ENCODE data around the gene OR7G2. TPM values are rescaled to one million over a fixed set of nuclear protein-coding genes. Genes with fewer than 3 reads are reported as not detected.
"Not testable (repeated sequence)": the region's sequence is repeated elsewhere in the genome, so short reads cannot be mapped to it uniquely, and the experiment has no call there.

OR7G2 gene
- total RNA-seq, 2 experiments from 2014 or later: not detected

DNA sequence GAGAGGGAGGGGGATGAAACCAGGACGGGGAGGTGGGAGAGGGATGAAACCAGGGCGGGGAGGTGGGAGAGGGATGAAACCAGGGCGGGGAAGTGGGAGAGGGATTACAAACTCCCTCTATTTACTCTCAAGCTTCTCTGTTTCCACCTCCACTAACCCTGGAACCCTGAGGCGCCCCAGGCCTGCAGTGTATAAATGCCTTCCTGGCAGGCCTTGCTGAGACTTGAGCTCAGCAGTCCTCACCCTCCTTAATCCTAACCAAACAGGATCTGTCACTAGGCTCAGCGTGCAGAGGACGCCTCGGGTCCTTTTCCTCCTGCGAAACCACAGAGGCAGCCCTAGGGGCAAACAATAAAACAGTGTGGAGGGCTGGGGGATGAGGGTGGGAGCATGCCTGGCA lies 52.5 kb downstream of the OR7G2 start:
- intact Hi-C loops (cut with DNase I, micrococcal nuclease): no loop called here
- Mint-ChIP-seq H3K27ac (no peak overlapping the region), H3K4me1 (ENCODE audit: low read depth) (no peaks in the 10 kb centered on the region), H3K36me3 (ENCODE audit: low read depth) (no peaks in the 10 kb centered on the region), H3K4me3 (no peak overlapping the region), H3K9me3 (no peaks in the 10 kb centered on the region), H3K27me3 (no peaks in the 10 kb centered on the region)
- DNase-seq (no peak), ATAC-seq (ENCODE audit: poor library complexity) (no peak)
- no peak overlapping the region for H3K27ac ChIP-seq (ENCODE audit: low read depth in 1 of 2, low read length in 2 of 2)
- H3K4me3 ChIP-seq (ENCODE audit: low read length): no peak overlapping the region
- no peaks in the 10 kb centered on the region for H3K4me1 ChIP-seq (ENCODE audit: insufficient read depth, low read length)
- H3K9me3 ChIP-seq (ENCODE audit: control insufficient read depth in 1 of 2, insufficient read depth in 1 of 2, low read length in 2 of 2): peaks cover 0 to 5% of the 10 kb centered on the region in 2 experiments
- TF ChIP-seq, protein P1, sequence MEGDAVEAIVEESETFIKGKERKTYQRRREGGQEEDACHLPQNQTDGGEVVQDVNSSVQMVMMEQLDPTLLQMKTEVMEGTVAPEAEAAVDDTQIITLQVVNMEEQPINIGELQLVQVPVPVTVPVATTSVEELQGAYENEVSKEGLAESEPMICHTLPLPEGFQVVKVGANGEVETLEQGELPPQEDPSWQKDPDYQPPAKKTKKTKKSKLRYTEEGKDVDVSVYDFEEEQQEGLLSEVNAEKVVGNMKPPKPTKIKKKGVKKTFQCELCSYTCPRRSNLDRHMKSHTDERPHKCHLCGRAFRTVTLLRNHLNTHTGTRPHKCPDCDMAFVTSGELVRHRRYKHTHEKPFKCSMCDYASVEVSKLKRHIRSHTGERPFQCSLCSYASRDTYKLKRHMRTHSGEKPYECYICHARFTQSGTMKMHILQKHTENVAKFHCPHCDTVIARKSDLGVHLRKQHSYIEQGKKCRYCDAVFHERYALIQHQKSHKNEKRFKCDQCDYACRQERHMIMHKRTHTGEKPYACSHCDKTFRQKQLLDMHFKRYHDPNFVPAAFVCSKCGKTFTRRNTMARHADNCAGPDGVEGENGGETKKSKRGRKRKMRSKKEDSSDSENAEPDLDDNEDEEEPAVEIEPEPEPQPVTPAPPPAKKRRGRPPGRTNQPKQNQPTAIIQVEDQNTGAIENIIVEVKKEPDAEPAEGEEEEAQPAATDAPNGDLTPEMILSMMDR (IDR thresholded peaks at IDR 0.05): no peak
- H3K27me3 ChIP-seq (ENCODE audit: control insufficient read depth in 1 of 2, insufficient read depth in 2 of 2, low read length in 2 of 2): no peaks in the 10 kb centered on the region
- CTCF ChIA-PET: no interaction called here
- POLR2A ChIA-PET: no interaction called here
- H3K36me3 ChIP-seq (ENCODE audit: insufficient read depth, low read length): no peaks in the 10 kb centered on the region

DNA sequence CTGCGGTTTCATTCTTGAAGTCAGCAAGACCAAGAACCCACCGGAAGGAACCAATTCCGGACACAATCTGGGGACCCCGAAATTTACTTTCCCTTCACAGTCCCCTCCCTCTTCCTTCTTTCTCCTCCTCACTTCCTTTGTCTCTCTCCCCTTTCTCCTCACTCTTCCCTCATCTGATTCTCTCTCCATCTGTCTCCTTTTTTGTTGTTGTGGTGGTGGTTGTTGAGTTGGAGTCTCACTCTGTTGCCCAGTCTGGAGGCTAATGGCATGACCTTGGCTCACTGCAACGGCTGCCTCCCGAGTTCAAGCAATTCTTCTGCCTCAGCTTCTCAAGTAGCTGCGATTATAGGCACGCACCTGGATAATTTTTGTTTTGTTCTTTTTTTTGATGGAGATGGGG lies 53.1 kb downstream of the OR7G2 start:
- no peak overlapping the region for H3K27ac Mint-ChIP-seq
- POLR2A ChIA-PET: no interaction called here
- CTCF ChIA-PET: no interaction called here

DNA sequence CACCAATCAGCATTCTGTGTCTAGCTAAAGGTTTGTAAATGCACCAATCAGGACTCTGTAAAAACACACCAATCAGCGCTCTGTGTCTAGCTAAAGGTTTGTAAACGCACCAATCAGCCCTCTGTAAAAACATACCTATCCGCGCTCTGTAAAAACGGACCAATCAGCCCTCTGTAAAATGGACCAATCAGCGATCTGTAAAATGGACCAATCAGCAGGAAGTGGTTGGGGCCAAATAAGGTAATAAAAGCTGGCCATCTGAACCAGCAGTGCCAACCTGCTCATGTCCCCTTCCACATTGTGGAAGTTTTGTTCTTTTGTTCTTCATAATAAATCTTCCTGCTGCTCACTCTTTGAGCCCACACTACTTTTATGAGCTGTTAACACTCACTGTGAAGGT lies 53.6 kb downstream of the OR7G2 start:
- H3K4me3 Mint-ChIP-seq; ATAC-seq (ENCODE audit: poor library complexity); H3K36me3 Mint-ChIP-seq (ENCODE audit: low read depth); DNase-seq; H3K4me1 Mint-ChIP-seq (ENCODE audit: low read depth); H3K27ac ChIP-seq (ENCODE audit: low read depth in 1 of 2, low read length in 2 of 2); H3K9me3 Mint-ChIP-seq; H3K27me3 Mint-ChIP-seq; POLR2A ChIA-PET; H3K4me3 ChIP-seq (ENCODE audit: low read length); H3K4me1 ChIP-seq (ENCODE audit: insufficient read depth, low read length); H3K27me3 ChIP-seq (ENCODE audit: control insufficient read depth in 1 of 2, insufficient read depth in 2 of 2, low read length in 2 of 2); intact Hi-C loops (cut with DNase I, micrococcal nuclease); H3K9me3 ChIP-seq (ENCODE audit: control insufficient read depth in 1 of 2, insufficient read depth in 1 of 2, low read length in 2 of 2); CTCF ChIA-PET; H3K27ac Mint-ChIP-seq; H3K36me3 ChIP-seq (ENCODE audit: insufficient read depth, low read length): not testable (repeated sequence)

More for the DNA sequence above, 53.1 kb downstream of the OR7G2 start:
- TF ChIP-seq, protein P1 (IDR thresholded peaks at IDR 0.05): no peak
- Histone ChIP-seq H3K27ac (ENCODE audit: low read depth in 1 of 2, low read length in 2 of 2) (no peak overlapping the region), H3K36me3 (ENCODE audit: insufficient read depth, low read length) (no peaks in the 10 kb centered on the region), H3K4me3 (ENCODE audit: low read length) (no peak overlapping the region), H3K27me3 (ENCODE audit: control insufficient read depth in 1 of 2, insufficient read depth in 2 of 2, low read length in 2 of 2) (no peaks in the 10 kb centered on the region), H3K9me3 (ENCODE audit: control insufficient read depth in 1 of 2, insufficient read depth in 1 of 2, low read length in 2 of 2) (peaks cover 0 to 5% of the 10 kb centered on the region in 2 experiments), H3K4me1 (ENCODE audit: insufficient read depth, low read length) (no peaks in the 10 kb centered on the region)
- Mint-ChIP-seq H3K27me3 (no peaks in the 10 kb centered on the region), H3K4me3 (no peak overlapping the region), H3K9me3 (no peaks in the 10 kb centered on the region), H3K4me1 (ENCODE audit: low read depth) (no peaks in the 10 kb centered on the region), H3K36me3 (ENCODE audit: low read depth) (no peaks in the 10 kb centered on the region)
- DNase-seq (no peak), ATAC-seq (ENCODE audit: poor library complexity) (no peak)
- intact Hi-C loops (cut with DNase I, micrococcal nuclease): no loop called here

DNA sequence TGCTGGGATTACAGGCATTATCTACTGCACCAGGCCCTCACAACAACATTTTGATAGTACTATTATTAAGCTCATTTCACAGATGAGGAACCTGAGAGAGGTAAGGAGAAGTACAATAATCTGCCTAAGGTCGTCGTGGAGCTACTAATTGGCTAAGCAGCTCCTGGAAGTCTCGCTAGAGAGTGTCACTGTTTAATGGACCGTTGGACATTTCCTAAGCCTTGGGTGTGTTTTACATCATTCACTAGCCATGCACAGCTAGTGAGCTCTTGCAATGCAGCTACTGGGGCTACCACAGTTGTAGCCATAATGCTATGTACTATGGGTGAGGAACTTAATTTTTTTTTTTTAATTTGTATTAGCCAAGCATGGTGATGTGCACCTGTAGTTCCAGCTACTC lies 54.4 kb downstream of the OR7G2 start:
- TF ChIP-seq, protein P1 (IDR thresholded peaks at IDR 0.05): no peak
- H3K36me3 ChIP-seq (ENCODE audit: insufficient read depth, low read length): no peaks in the 10 kb centered on the region
- intact Hi-C loops (cut with DNase I, micrococcal nuclease): no loop called here
- Mint-ChIP-seq H3K4me1 (ENCODE audit: low read depth) (no peaks in the 10 kb centered on the region), H3K36me3 (ENCODE audit: low read depth) (no peaks in the 10 kb centered on the region), H3K27me3 (no peaks in the 10 kb centered on the region), H3K27ac (no peak overlapping the region), H3K9me3 (no peaks in the 10 kb centered on the region), H3K4me3 (no peak overlapping the region)
- ChIA-PET CTCF (no interaction called here), POLR2A (no interaction called here)
- H3K27ac ChIP-seq (ENCODE audit: low read depth in 1 of 2, low read length in 2 of 2): no peak overlapping the region
- no peaks in the 10 kb centered on the region for H3K27me3 ChIP-seq (ENCODE audit: control insufficient read depth in 1 of 2, insufficient read depth in 2 of 2, low read length in 2 of 2)
- no peak overlapping the region for H3K4me3 ChIP-seq (ENCODE audit: low read length)
- no peaks in the 10 kb centered on the region for H3K4me1 ChIP-seq (ENCODE audit: insufficient read depth, low read length)
- ATAC-seq (ENCODE audit: poor library complexity) (no peak), DNase-seq (no peak)
- H3K9me3 ChIP-seq (ENCODE audit: control insufficient read depth in 1 of 2, insufficient read depth in 1 of 2, low read length in 2 of 2): peaks cover 0 to 5% of the 10 kb centered on the region in 2 experiments
